SW480 (cell line): ENCODE results near the gene TRIP10.

Experiments
- DNase-seq: peaks from one replicate; pipeline ENCODE4 v3.0.0-alpha.2; 2016; ENCODE audit warnings: low spot score

TRIP10 gene

GRCh38 chr19:6711605-6712004 is 27.9 kb upstream of the TRIP10 start:
- no peak for DNase-seq

- DNase-seq: no peak
Measured at GRCh38 chr19:6712231-6712630, 27.2 kb upstream of the TRIP10 start.

- no peak for DNase-seq
Measured at GRCh38 chr19:6712692-6713670, 26.5 kb upstream of the TRIP10 start.

GRCh38 chr19:6713773-6714692 is 25.4 kb upstream of the TRIP10 start:
- DNase-seq: no peak

- DNase-seq: no peak
Measured at GRCh38 chr19:6714749-6715555, 24.5 kb upstream of the TRIP10 start.

GRCh38 chr19:6716610-6716970 is 22.9 kb upstream of the TRIP10 start:
- DNase-seq: no peak

GRCh38 chr19:6717036-6717435 is 22.4 kb upstream of the TRIP10 start:
- DNase-seq: no peak

- no peak for DNase-seq
Measured at GRCh38 chr19:6717441-6717971, 22.0 kb upstream of the TRIP10 start.

GRCh38 chr19:6718111-6718740 is 21.3 kb upstream of the TRIP10 start:
- no peak for DNase-seq

GRCh38 chr19:6718741-6719539 is 20.5 kb upstream of the TRIP10 start:
- DNase-seq: no peak

- DNase-seq: no peak
Measured at GRCh38 chr19:6719540-6719861, 20.0 kb upstream of the TRIP10 start.

GRCh38 chr19:6719992-6720368 is 19.5 kb upstream of the TRIP10 start:
- DNase-seq: no peak

GRCh38 chr19:6720369-6721137 is 18.9 kb upstream of the TRIP10 start, which contains the start of gene C3:
TSS of gene C3 (minus strand) at chr19:6720650. CDS start at chr19:6720589, 61 bp downstream.
- no peak for DNase-seq

- DNase-seq: no peak
Measured at GRCh38 chr19:6721138-6721474, 18.4 kb upstream of the TRIP10 start.

- DNase-seq: no peak
Measured at GRCh38 chr19:6721773-6722172, 17.7 kb upstream of the TRIP10 start.

- DNase-seq: no peak
Measured at GRCh38 chr19:6723108-6723618, 16.3 kb upstream of the TRIP10 start.

GRCh38 chr19:6723738-6724137 is 15.7 kb upstream of the TRIP10 start:
- no peak for DNase-seq

GRCh38 chr19:6724631-6725492 is 14.6 kb upstream of the TRIP10 start:
- no peak for DNase-seq
